Measurements from ENCODE around the gene PSMD13. TPM values are rescaled to one million over a fixed set of nuclear protein-coding genes. Genes with fewer than 3 reads are reported as not detected.
A peak's percentile ranks its signal among the peaks of the same experiment; 100 is the strongest.
"Not testable (repeated sequence)": the region's sequence is repeated elsewhere in the genome, so short reads cannot be mapped to it uniquely, and the experiment has no call there.

The PSMD13 gene
- total RNA-seq, 2 experiments from 2014 or later = 220 to 228 TPM

DNA sequence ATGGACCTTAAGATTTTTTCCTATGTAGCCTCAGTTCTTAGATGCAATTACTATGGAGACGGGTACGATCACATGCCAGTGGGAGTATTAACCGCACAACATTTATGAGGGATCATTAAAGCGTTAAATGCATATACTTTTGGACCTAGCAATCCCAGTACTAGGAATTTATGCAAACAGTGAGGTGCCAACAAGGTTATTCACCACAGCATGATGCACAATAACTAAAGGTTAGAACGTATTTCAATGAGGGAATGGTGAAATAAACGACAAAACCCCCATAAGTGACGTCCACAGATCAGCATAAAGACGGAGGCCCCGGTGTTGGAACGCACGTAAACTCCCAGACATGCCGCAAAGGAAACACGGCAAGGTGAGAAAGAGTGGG lies 1.2 kb upstream of the PSMD13 start:
- ATAC-seq (peak; percentile 43), DNase-seq (peak; percentile 91)
- Mint-ChIP-seq H3K4me3 (peak overlapping the region; percentile 95), H3K9me3 (no peaks in the 10 kb centered on the region), H3K27me3 (no peaks in the 10 kb centered on the region), H3K27ac (peak overlapping the region; percentile 93), H3K36me3 (ENCODE audit: low read depth) (peaks cover 25% of the 10 kb centered on the region), H3K4me1 (ENCODE audit: low read depth) (peaks cover 34% of the 10 kb centered on the region)
- ChIA-PET CTCF (interaction anchor here (1.5 to 6.3 kb wide), 3 partner anchors 14 to 213 kb away, joined by 3 to 68 read pairs (median 7); no protein-coding TSS in a partner anchor), POLR2A (interaction anchor here (0.9 to 6.1 kb wide), 10 partner anchors 9 to 171 kb away, joined by 3 to 43 read pairs (median 4); partner anchors contain the start of genes BET1L and RIC8A)
- TF ChIP-seq, protein P1, sequence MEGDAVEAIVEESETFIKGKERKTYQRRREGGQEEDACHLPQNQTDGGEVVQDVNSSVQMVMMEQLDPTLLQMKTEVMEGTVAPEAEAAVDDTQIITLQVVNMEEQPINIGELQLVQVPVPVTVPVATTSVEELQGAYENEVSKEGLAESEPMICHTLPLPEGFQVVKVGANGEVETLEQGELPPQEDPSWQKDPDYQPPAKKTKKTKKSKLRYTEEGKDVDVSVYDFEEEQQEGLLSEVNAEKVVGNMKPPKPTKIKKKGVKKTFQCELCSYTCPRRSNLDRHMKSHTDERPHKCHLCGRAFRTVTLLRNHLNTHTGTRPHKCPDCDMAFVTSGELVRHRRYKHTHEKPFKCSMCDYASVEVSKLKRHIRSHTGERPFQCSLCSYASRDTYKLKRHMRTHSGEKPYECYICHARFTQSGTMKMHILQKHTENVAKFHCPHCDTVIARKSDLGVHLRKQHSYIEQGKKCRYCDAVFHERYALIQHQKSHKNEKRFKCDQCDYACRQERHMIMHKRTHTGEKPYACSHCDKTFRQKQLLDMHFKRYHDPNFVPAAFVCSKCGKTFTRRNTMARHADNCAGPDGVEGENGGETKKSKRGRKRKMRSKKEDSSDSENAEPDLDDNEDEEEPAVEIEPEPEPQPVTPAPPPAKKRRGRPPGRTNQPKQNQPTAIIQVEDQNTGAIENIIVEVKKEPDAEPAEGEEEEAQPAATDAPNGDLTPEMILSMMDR (IDR thresholded peaks at IDR 0.05) = no peak
- intact Hi-C loops (cut with micrococcal nuclease) = no loop called here

DNA sequence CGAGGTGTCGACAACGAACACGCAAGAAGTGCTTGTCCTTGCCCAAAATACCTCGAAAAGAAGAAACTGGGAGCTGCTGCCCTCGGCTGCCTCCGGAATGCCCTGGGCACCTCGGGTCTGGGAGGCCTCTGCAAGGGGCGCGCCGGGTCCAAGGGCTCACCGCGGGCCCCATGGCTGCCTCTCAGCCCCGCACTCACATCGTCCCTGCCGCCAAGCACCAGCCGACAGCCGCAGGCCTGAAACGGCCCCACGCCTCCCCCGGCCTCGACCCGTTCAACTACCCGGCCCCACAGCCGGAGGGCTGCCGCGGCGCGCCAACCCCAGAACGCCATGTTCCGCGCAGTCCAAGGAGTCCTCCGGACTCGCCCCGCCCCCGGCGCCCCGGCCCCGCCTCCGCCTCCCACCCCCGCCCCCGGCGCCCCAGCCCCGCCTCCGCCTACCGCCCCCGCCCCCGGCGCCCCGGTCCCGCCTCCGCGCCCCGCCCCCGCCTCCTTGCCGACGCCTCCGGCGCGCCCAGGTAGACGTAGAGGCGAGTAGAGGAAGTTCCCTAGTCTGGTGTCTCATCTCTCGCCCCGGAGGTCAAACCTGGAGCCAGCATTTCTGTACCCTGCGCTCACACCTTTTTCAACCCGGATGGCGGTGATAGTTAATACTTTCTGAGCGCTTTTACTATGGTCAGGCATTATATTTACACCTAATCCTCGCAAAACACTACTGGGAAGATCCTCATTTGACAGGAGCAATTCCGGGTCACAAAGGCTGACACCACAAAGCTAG lies 591 bp upstream of the PSMD13 start, which contains the start of gene SIRT3:
SIRT3 (minus strand) TSS at position 346 of the 777 bp plus-strand sequence; CDS start at position 332, 14 bp downstream.
- DNase-seq (peak; percentile 87), ATAC-seq (peak; percentile 81)
- Mint-ChIP-seq H3K9me3 (no peaks in the 10 kb centered on the region), H3K4me1 (ENCODE audit: low read depth) (peaks cover 35% of the 10 kb centered on the region), H3K4me3 (peak within 1 kb of the TSS; percentile 95), H3K27me3 (no peaks in the 10 kb centered on the region), H3K27ac (peak within 1 kb of the TSS; percentile 99), H3K36me3 (ENCODE audit: low read depth) (peaks cover 27% of the 10 kb centered on the region)
- TF ChIP-seq, protein P1 (IDR thresholded peaks at IDR 0.05) = no peak
- intact Hi-C loops (cut with micrococcal nuclease) = loop anchor here (1.0 kb wide), 1 partner anchor 29 kb away; the partner anchor contains the start of genes BET1L and RIC8A
- CTCF ChIA-PET = interaction anchor here (1.5 to 6.3 kb wide), 4 partner anchors 14 to 212 kb away, joined by 3 to 68 read pairs (median 8); partner anchors contain the start of genes BET1L and RIC8A
- POLR2A ChIA-PET = interaction anchor here (0.8 to 6.1 kb wide), 23 partner anchors 10 to 171 kb away, joined by 3 to 43 read pairs (median 5); partner anchors contain the start of genes BET1L, NLRP6, PGGHG and RIC8A

DNA sequence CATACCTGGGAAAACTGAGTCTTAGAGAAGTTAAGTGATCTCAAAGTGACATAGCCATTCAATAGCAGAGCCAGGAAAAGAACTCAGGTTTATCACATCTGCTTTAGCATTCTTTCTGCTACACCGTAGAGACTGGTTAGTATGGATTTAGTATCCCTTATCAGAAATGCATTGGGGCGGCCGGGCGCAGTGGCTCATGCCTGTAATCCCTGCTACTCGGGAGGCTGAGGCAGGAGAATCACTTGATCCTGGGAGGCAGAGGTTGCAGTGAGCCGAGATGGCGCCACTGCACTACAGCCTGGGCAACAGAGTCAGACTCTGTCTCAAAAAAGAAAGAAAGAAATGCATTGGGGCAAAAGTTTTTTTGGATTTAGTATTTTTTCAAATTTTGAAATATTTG lies 1.6 kb downstream of the PSMD13 start:
- Mint-ChIP-seq H3K36me3 (ENCODE audit: low read depth) (peaks cover 42% of the 10 kb centered on the region), H3K27ac (peak overlapping the region; percentile 22), H3K4me3 (peak overlapping the region; percentile 95), H3K4me1 (ENCODE audit: low read depth) (peaks cover 48% of the 10 kb centered on the region)
- intact Hi-C loops (cut with micrococcal nuclease); DNase-seq; H3K9me3 Mint-ChIP-seq; ATAC-seq; H3K27me3 Mint-ChIP-seq: not testable (repeated sequence)
- ChIA-PET CTCF (interaction anchor here (1.0 to 6.3 kb wide), 5 partner anchors 12 to 67 kb away, joined by 3 to 68 read pairs (median 7); partner anchors contain the start of genes BET1L and RIC8A), POLR2A (interaction anchor here (1.0 to 6.1 kb wide), 4 partner anchors 8 to 32 kb away, joined by 3 to 43 read pairs (median 16); partner anchors contain the start of genes BET1L and RIC8A)

DNA sequence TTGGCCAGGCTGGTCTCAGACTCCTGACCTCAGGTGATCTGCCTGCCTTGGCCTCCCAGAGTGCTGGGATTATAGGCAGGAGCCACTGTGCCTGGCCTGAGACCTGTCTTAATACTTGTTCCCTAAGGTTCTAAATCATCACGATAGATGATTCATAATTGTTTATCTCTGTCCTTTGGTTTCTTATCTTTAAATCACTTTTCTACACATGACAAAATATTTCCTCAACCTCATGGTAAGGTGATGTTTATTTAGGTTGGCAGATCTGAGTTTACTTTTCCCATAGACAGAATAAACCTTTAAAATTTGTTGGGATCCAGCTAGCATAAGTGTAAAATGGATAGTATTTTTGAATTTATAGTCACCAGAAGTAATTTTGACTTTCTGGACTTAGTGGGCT lies 3.5 kb downstream of the PSMD13 start:
- POLR2A ChIA-PET = interaction anchor here (1.1 to 6.1 kb wide), 5 partner anchors 10 to 48 kb away, joined by 3 to 43 read pairs (median 4); partner anchors contain the start of genes BET1L, PGGHG and RIC8A

DNA sequence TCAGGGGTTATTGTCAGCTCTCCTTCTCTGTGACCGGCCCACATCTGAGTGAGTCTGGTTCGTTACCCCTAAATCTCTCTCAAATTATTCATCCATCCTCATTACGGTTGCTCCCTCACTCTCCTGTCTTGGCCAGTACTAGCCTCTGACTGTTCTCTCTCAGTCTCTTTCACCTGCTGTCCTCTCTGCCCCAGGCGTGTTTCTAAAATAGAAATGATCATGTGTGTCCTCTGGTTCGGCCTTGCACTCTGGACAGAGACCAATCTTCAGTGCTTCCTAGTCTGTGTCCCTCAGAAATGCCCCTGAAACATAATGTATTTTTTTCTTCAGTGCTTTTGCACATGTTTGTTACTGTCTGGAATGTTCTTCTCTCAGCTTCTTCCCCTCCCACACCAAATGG lies 4.9 kb downstream of the PSMD13 start:
- no peak for DNase-seq
- Mint-ChIP-seq H3K36me3 (ENCODE audit: low read depth) (peaks cover 66% of the 10 kb centered on the region), H3K27ac (peak overlapping the region; percentile 57), H3K4me3 (no peak overlapping the region), H3K9me3 (no peaks in the 10 kb centered on the region), H3K4me1 (ENCODE audit: low read depth) (peaks cover 51% of the 10 kb centered on the region), H3K27me3 (no peaks in the 10 kb centered on the region)
- no peak for ATAC-seq
- intact Hi-C loops (cut with micrococcal nuclease) = no loop called here
- CTCF ChIA-PET = interaction anchor here (1.1 to 1.9 kb wide), 2 partner anchors 9 to 10 kb away, joined by 3 to 13 read pairs; no protein-coding TSS in a partner anchor
- POLR2A ChIA-PET = interaction anchor here (1.0 to 2.9 kb wide), 3 partner anchors 9 to 171 kb away, joined by 3 to 13 read pairs (median 4); no protein-coding TSS in a partner anchor
- TF ChIP-seq, protein P1 (IDR thresholded peaks at IDR 0.05) = no peak

More for the DNA sequence above, 3.5 kb downstream of the PSMD13 start:
- CTCF ChIA-PET = interaction anchor here (6.3 kb wide), 1 partner anchor 10 kb away, joined by 68 read pairs; no protein-coding TSS in a partner anchor
- H3K27ac Mint-ChIP-seq = peak overlapping the region; percentile 51
- no peaks in the 10 kb centered on the region for H3K9me3 Mint-ChIP-seq
- TF ChIP-seq, protein P1 (IDR thresholded peaks at IDR 0.05) = no peak
- H3K36me3 Mint-ChIP-seq (ENCODE audit: low read depth) = peaks cover 54% of the 10 kb centered on the region
- H3K4me1 Mint-ChIP-seq (ENCODE audit: low read depth) = peaks cover 53% of the 10 kb centered on the region
- DNase-seq (no peak), ATAC-seq (no peak)
- no peaks in the 10 kb centered on the region for H3K27me3 Mint-ChIP-seq
- intact Hi-C loops (cut with micrococcal nuclease) = no loop called here
- H3K4me3 Mint-ChIP-seq = no peak overlapping the region
